Thyroid gland (tissue), 4 donors: ENCODE results near the gene CAMK2G.

Experiments used
- CTCF ChIP-seq, 6 experiments: fragments of 200-600 bp in 3 of 6; fragments of 450-650 bp in 3 of 6; sonication (generic) in 3 of 6; IDR thresholded peaks; one replicate each; pipeline ENCODE4 v1.5.1; 2016 to 2019; ENCODE audit warnings: antibody characterized with exemption in 6 of 6, mild to moderate bottlenecking in 2 of 6, inconsistent platforms in 1 of 6, moderate library complexity in 1 of 6
- POLR2A ChIP-seq, 2 donors: fragments of 450-650 bp; IDR thresholded peaks; one replicate each; pipeline ENCODE4 v1.6.1; 2017; ENCODE audit warnings: antibody characterized with exemption in 2 of 2, mild to moderate bottlenecking in 2 of 2, moderate library complexity in 1 of 2

GRCh38 chr10:73793456-73793855 lies 80.9 kb downstream of the CAMK2G start:
- no peak for TF ChIP-seq POLR2A (IDR thresholded peaks at IDR 0.05)
- no peak for TF ChIP-seq CTCF (IDR thresholded peaks at IDR 0.05)
